ENCODE results near the gene MOV10. TPM values are rescaled to one million over a fixed set of nuclear protein-coding genes. Genes with fewer than 3 reads are reported as not detected.

Gene MOV10
- total and polyA plus RNA-seq, 5 donors from 2014 or later = 26.1 to 94.2 (median 29.8) TPM

DNA sequence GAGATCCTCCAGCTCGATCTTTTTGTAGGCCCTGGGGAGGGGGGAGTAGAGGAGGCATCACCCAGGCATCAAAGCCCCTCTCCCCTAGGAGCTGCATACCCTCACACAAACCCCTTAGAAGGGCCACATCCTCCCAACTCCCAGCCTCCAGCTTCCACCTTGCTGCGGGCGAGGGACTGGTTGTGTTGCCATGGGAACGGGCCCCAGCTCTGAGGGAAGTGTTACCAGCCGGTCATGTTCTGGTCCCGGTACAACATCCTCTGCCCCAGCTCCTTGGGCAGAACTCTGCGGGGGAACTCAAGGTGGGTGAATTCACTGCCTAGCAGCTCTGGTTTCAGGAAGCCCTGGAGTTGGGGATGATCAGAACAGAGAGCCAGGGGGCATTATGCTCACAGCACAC is 36.6 kb downstream of the MOV10 start:
- H3K27ac ChIP-seq (ENCODE audit: insufficient read depth, low read length, poor library complexity, severe bottlenecking) = no peak overlapping the region
- H3K9me3 ChIP-seq (ENCODE audit: control insufficient read depth in 2 of 2, low read length in 2 of 2) = no peaks in the 10 kb centered on the region
- H3K4me3 Mint-ChIP-seq = peak overlapping the region in 1 of 4 donors; percentile 36
- H3K4me1 ChIP-seq (ENCODE audit: control insufficient read depth, insufficient read depth, low read length, poor library complexity, severe bottlenecking) = peaks cover 30% of the 10 kb centered on the region
- peaks cover 0 to 2% (median 0%) of the 10 kb centered on the region in 7 donors for H3K9me3 Mint-ChIP-seq
- H3K36me3 ChIP-seq (ENCODE audit: control insufficient read depth, insufficient read depth, low read length) = no peaks in the 10 kb centered on the region
- H3K27me3 Mint-ChIP-seq = peaks cover 43% of the 10 kb centered on the region
- H3K36me3 Mint-ChIP-seq = no peaks in the 10 kb centered on the region
- ATAC-seq (ENCODE audit: low read depth in 2 of 2) (no peak), DNase-seq (no peak)
- no peak overlapping the region for H3K27ac Mint-ChIP-seq
- H3K4me1 Mint-ChIP-seq = peaks cover 5 to 26% (median 12%) of the 10 kb centered on the region in 4 donors
- no peaks in the 10 kb centered on the region for H3K27me3 ChIP-seq (ENCODE audit: control insufficient read depth, insufficient read depth, low read length)
- no peak overlapping the region for H3K4me3 ChIP-seq (ENCODE audit: low read depth, low read length)

DNA sequence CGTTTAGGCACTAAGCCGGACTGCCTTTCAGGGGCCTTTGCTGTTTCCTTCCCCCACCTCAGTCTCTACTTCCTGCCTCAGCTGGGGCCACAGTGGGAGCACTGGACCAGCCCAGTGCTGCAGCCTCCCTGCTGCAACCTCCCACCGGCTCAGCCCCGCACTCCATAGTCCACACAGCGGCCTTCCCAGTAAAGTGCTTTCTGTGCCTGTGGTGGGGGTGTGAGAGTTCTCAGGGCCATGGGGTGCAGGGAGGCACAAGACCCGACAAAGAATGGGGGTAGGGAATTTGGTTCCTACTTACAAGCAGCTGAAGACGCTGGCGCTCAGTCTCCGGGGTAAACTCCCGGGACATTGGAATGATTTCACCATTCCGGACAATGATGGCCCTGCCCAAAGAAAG is 37.2 kb downstream of the MOV10 start:
- ATAC-seq (ENCODE audit: low read depth in 2 of 2) = no peak
- Mint-ChIP-seq H3K4me1 (peaks cover 6 to 26% (median 17%) of the 10 kb centered on the region in 4 donors), H3K27ac (no peak overlapping the region), H3K27me3 (peaks cover 49% of the 10 kb centered on the region), H3K4me3 (peak overlapping the region in 1 of 4 donors; percentile 36), H3K9me3 (peaks cover 0 to 2% (median 0%) of the 10 kb centered on the region in 7 donors), H3K36me3 (no peaks in the 10 kb centered on the region)
- DNase-seq = no peak
- H3K27me3 ChIP-seq (ENCODE audit: control insufficient read depth, insufficient read depth, low read length) = no peaks in the 10 kb centered on the region
- H3K4me3 ChIP-seq (ENCODE audit: low read depth, low read length) = no peak overlapping the region
- H3K9me3 ChIP-seq (ENCODE audit: control insufficient read depth in 2 of 2, low read length in 2 of 2) = no peaks in the 10 kb centered on the region
- peaks cover 32% of the 10 kb centered on the region for H3K4me1 ChIP-seq (ENCODE audit: control insufficient read depth, insufficient read depth, low read length, poor library complexity, severe bottlenecking)
- H3K27ac ChIP-seq (ENCODE audit: insufficient read depth, low read length, poor library complexity, severe bottlenecking) = no peak overlapping the region
- no peaks in the 10 kb centered on the region for H3K36me3 ChIP-seq (ENCODE audit: control insufficient read depth, insufficient read depth, low read length)

- Histone ChIP-seq H3K4me1 (ENCODE audit: control insufficient read depth, insufficient read depth, low read length, poor library complexity, severe bottlenecking) (peaks cover 30% of the 10 kb centered on the region), H3K9me3 (ENCODE audit: control insufficient read depth in 2 of 2, low read length in 2 of 2) (no peaks in the 10 kb centered on the region), H3K27ac (ENCODE audit: insufficient read depth, low read length, poor library complexity, severe bottlenecking) (no peak overlapping the region), H3K27me3 (ENCODE audit: control insufficient read depth, insufficient read depth, low read length) (no peaks in the 10 kb centered on the region), H3K36me3 (ENCODE audit: control insufficient read depth, insufficient read depth, low read length) (no peaks in the 10 kb centered on the region), H3K4me3 (ENCODE audit: low read depth, low read length) (no peak overlapping the region)
- H3K9me3 Mint-ChIP-seq = peaks cover 0 to 2% (median 0%) of the 10 kb centered on the region in 7 donors
- DNase-seq (no peak), ATAC-seq (ENCODE audit: low read depth in 2 of 2) (no peak)
- no peaks in the 10 kb centered on the region for H3K36me3 Mint-ChIP-seq
- H3K27me3 Mint-ChIP-seq = peaks cover 49% of the 10 kb centered on the region
- H3K4me3 Mint-ChIP-seq = peak overlapping the region in 1 of 4 donors; percentile 67
- H3K4me1 Mint-ChIP-seq = peaks cover 6 to 30% (median 19%) of the 10 kb centered on the region in 4 donors
- H3K27ac Mint-ChIP-seq = peak overlapping the region in 1 of 3 donors; percentile 43
These were observed 37.7 kb downstream of the MOV10 start for GRCh38 chr1:112712191-112712590.

DNA sequence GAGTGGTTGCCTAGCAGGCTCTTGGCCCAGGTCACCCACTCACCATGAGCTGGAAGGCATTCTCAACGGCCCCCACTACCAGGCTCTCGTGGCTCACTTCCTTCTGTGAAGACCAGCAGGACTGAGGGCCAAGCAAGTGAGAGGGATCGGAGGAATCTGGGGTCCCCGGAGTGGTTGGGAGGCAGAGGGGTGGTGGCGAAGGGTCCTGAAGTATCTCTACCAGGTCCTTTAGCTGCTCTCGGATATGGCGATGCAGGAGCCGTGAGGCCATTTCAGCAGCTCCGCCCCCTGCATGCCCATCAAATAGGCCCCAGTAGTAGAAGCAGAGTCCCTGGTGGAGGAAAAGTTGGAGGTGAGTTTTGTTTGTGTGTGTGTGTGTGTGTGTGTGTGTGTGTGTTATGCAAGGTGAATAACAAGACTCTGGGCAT is 38.3 kb downstream of the MOV10 start:
- Histone ChIP-seq H3K27me3 (ENCODE audit: control insufficient read depth, insufficient read depth, low read length) (no peaks in the 10 kb centered on the region), H3K4me1 (ENCODE audit: control insufficient read depth, insufficient read depth, low read length, poor library complexity, severe bottlenecking) (peaks cover 25% of the 10 kb centered on the region), H3K36me3 (ENCODE audit: control insufficient read depth, insufficient read depth, low read length) (no peaks in the 10 kb centered on the region), H3K27ac (ENCODE audit: insufficient read depth, low read length, poor library complexity, severe bottlenecking) (no peak overlapping the region), H3K4me3 (ENCODE audit: low read depth, low read length) (no peak overlapping the region), H3K9me3 (ENCODE audit: control insufficient read depth in 2 of 2, low read length in 2 of 2) (no peaks in the 10 kb centered on the region)
- ATAC-seq (ENCODE audit: low read depth in 2 of 2) (no peak), DNase-seq (no peak)
- Mint-ChIP-seq H3K4me3 (peak overlapping the region in 2 of 4 donors; percentile 57 to 67), H3K27ac (peak overlapping the region in 1 of 3 donors; percentile 43), H3K9me3 (peaks cover 0 to 2% (median 0%) of the 10 kb centered on the region in 7 donors), H3K36me3 (no peaks in the 10 kb centered on the region), H3K27me3 (peaks cover 48% of the 10 kb centered on the region), H3K4me1 (peaks cover 6 to 29% (median 21%) of the 10 kb centered on the region in 4 donors)

GRCh38 chr1:112713466-112714312 is 39.2 kb downstream of the MOV10 start:
- ATAC-seq (ENCODE audit: low read depth in 2 of 2) (no peak), DNase-seq (no peak)
- Mint-ChIP-seq H3K27ac (peak overlapping the region in 2 of 3 donors; percentile 31 to 52), H3K27me3 (peaks cover 42% of the 10 kb centered on the region), H3K4me1 (peaks cover 6 to 32% (median 22%) of the 10 kb centered on the region in 4 donors), H3K4me3 (peak overlapping the region; percentile 56 to 68 (median 68)), H3K9me3 (peaks cover 0 to 2% (median 0%) of the 10 kb centered on the region in 7 donors), H3K36me3 (no peaks in the 10 kb centered on the region)
- Histone ChIP-seq H3K4me3 (ENCODE audit: low read depth, low read length) (no peak overlapping the region), H3K27ac (ENCODE audit: insufficient read depth, low read length, poor library complexity, severe bottlenecking) (no peak overlapping the region), H3K36me3 (ENCODE audit: control insufficient read depth, insufficient read depth, low read length) (no peaks in the 10 kb centered on the region), H3K4me1 (ENCODE audit: control insufficient read depth, insufficient read depth, low read length, poor library complexity, severe bottlenecking) (peaks cover 30% of the 10 kb centered on the region), H3K27me3 (ENCODE audit: control insufficient read depth, insufficient read depth, low read length) (no peaks in the 10 kb centered on the region), H3K9me3 (ENCODE audit: control insufficient read depth in 2 of 2, low read length in 2 of 2) (no peaks in the 10 kb centered on the region)

DNA sequence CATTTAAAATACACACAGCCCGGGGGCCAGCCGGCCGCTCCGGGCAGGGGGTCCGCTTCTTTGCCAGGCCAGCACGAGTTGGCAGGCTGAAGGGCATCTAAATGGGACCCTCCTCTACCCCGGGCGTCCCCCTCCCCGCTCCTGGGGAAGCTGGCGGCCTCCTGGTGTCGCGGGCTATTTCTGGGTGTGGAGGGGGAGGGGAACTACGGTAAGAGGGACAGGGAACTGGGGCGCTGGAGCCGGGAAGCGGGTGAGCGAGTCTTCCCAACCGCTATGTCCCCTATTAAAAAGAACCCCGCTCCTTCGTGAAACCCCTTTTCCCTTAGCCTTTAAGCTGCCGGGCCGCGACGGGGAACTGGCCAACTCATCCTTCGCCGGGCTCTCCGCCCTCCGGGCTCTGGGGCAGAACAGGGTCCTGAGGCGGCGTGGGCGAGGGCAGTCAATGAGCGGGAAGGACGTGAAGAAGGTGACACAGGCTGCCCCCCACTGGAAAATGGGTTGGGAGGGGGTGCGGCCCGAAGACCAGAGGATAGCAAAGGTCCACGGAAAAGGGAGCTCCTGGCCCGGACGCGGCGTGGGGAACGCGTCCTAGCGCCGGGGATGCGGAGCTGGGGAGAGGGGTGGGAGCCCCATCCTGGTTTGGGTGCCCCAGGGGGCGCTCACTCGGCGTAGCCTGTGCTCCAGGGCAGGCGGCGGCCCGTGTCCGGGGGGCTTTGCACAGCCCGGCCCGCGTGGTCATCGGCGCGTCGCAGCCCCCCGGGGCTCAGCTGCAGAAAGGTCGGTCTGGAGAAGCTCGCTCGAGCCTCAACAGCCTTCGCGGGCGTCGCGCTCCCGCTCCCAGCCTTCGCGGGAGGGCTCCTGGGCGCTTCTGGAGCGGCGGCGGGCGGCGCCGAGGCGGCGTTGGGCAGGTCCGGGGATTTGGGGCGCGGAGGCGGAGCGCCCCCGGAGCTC is 40.1 kb downstream of the MOV10 start:
- Histone ChIP-seq H3K4me3 (ENCODE audit: low read depth, low read length) (no peak overlapping the region), H3K27me3 (ENCODE audit: control insufficient read depth, insufficient read depth, low read length) (no peaks in the 10 kb centered on the region), H3K4me1 (ENCODE audit: control insufficient read depth, insufficient read depth, low read length, poor library complexity, severe bottlenecking) (peaks cover 35% of the 10 kb centered on the region), H3K9me3 (ENCODE audit: control insufficient read depth in 2 of 2, low read length in 2 of 2) (no peaks in the 10 kb centered on the region), H3K36me3 (ENCODE audit: control insufficient read depth, insufficient read depth, low read length) (no peaks in the 10 kb centered on the region), H3K27ac (ENCODE audit: insufficient read depth, low read length, poor library complexity, severe bottlenecking) (peak overlapping the region; percentile 55)
- peaks cover 6 to 32% (median 22%) of the 10 kb centered on the region in 4 donors for H3K4me1 Mint-ChIP-seq
- peak overlapping the region; percentile 80 to 87 (median 83) for H3K4me3 Mint-ChIP-seq
- ATAC-seq (ENCODE audit: low read depth in 2 of 2) (no peak), DNase-seq (peak in 1 of 3 donors; percentile 17)
- no peak overlapping the region for H3K27ac Mint-ChIP-seq
- H3K27me3 Mint-ChIP-seq = peaks cover 39% of the 10 kb centered on the region
- peaks cover 0 to under 1% (median 0%) of the 10 kb centered on the region in 7 donors for H3K9me3 Mint-ChIP-seq
- H3K36me3 Mint-ChIP-seq = no peaks in the 10 kb centered on the region

GRCh38 chr1:112715264-112716053 is 41.0 kb downstream of the MOV10 start, which contains the start of gene PPM1J:
PPM1J (minus strand) TSS chr1:112715332; CDS start chr1:112715301, 31 bp downstream.
- H3K4me3 ChIP-seq (ENCODE audit: low read depth, low read length) = peak within 1 kb of the TSS; percentile 86
- Mint-ChIP-seq H3K27me3 (peaks cover 35% of the 10 kb centered on the region), H3K9me3 (no peaks in the 10 kb centered on the region), H3K4me3 (peak within 1 kb of the TSS; percentile 91 to 95 (median 92)), H3K27ac (peak within 1 kb of the TSS in 2 of 3 donors; percentile 82 to 89), H3K36me3 (no peaks in the 10 kb centered on the region), H3K4me1 (peaks cover 6 to 32% (median 22%) of the 10 kb centered on the region in 4 donors)
- H3K4me1 ChIP-seq (ENCODE audit: control insufficient read depth, insufficient read depth, low read length, poor library complexity, severe bottlenecking) = peaks cover 35% of the 10 kb centered on the region
- H3K36me3 ChIP-seq (ENCODE audit: control insufficient read depth, insufficient read depth, low read length) = no peaks in the 10 kb centered on the region
- no peaks in the 10 kb centered on the region for H3K9me3 ChIP-seq (ENCODE audit: control insufficient read depth in 2 of 2, low read length in 2 of 2)
- no peaks in the 10 kb centered on the region for H3K27me3 ChIP-seq (ENCODE audit: control insufficient read depth, insufficient read depth, low read length)
- DNase-seq (peak; percentile 95 to 97 (median 96)), ATAC-seq (ENCODE audit: low read depth in 2 of 2) (peak; percentile 86 to 90)
- H3K27ac ChIP-seq (ENCODE audit: insufficient read depth, low read length, poor library complexity, severe bottlenecking) = peak within 1 kb of the TSS; percentile 55

All from CD4-positive, CD25-positive, alpha-beta regulatory T cell (primary cell).